PC-9 (cell line): ENCODE data around the gene CSF1. TPM values are rescaled to one million over a fixed set of nuclear protein-coding genes. Genes with fewer than 3 reads are reported as not detected.

Source experiments
- BruUV-seq: library from RNA; stranded (reverse); fragments of 400-500 nt; replicated peaks from 2 replicates; lab custom pipeline; 2021; lab: Mats Ljungman, UMichigan
- CTCF ChIA-PET: fragments of 300-600 bp; sonication (Branson Sonifier 250); formaldehyde crosslinking; loops from one replicate; lab custom pipeline; 2022; ENCODE audit warnings: antibody characterized with exemption; lab: Charles Lee
- POLR2A ChIA-PET: fragments of 300-600 bp; sonication (Branson Sonifier 250); formaldehyde crosslinking; loops from one replicate; lab custom pipeline; 2022; ENCODE audit warnings: antibody characterized with exemption; ENCODE audit not compliant: unreplicated experiment; lab: Charles Lee
- DNase-seq, 2 experiments: peaks; one replicate each; pipeline versions ENCODE4 v3.0.0 to v3.0.0-alpha.2; 2015 to 2022; ENCODE audit warnings: mixed read lengths in 1 of 2
- H2AFZ ChIP-seq: fragments of 200-600 bp; sonication (generic); 2 replicates; pipeline ENCODE4 v1.8.1; 2017; ENCODE audit warnings: antibody characterized with exemption
- H3F3A ChIP-seq: fragments of 200-600 bp; sonication (generic); 2 replicates; pipeline ENCODE4 v1.8.1; 2017; ENCODE audit warnings: antibody characterized with exemption, mild to moderate bottlenecking, low read depth; ENCODE audit not compliant: insufficient read depth
- H3K27ac ChIP-seq: fragments of 200-600 bp; sonication (generic); 2 replicates; pipeline ENCODE4 v1.6.1; 2016; ENCODE audit warnings: mixed run types
- H3K27me3 ChIP-seq: fragments of 200-600 bp; sonication (generic); 2 replicates; pipeline ENCODE4 v1.6.1; 2016; ENCODE audit warnings: low read depth, mixed run types; ENCODE audit not compliant: insufficient read depth
- H3K36me3 ChIP-seq: fragments of 200-600 bp; sonication (generic); 2 replicates; pipeline ENCODE4 v1.6.1; 2016; ENCODE audit warnings: low read depth, mixed run types
- H3K4me1 ChIP-seq: fragments of 200-600 bp; sonication (generic); replicated peaks from 2 replicates; pipeline ENCODE4 v1.6.1; 2016; ENCODE audit warnings: mixed run types; ENCODE audit not compliant: insufficient read depth
- H3K4me2 ChIP-seq: fragments of 200-600 bp; sonication (generic); 2 replicates; pipeline ENCODE4 v1.6.1; 2017; ENCODE audit warnings: mixed run types
- H3K4me3 ChIP-seq: fragments of 200-600 bp; sonication (generic); 2 replicates; pipeline ENCODE4 v1.6.1; 2016; ENCODE audit warnings: mixed run types
- H3K79me2 ChIP-seq: fragments of 200-600 bp; sonication (generic); 2 replicates; pipeline ENCODE4 v1.6.1; 2017; ENCODE audit warnings: low read depth, mixed run types
- H3K9me2 ChIP-seq: fragments of 200-600 bp; sonication (generic); 2 replicates; pipeline ENCODE4 v1.8.1; 2017; ENCODE audit warnings: mild to moderate bottlenecking; ENCODE audit not compliant: insufficient read depth
- H3K9me3 ChIP-seq: fragments of 200-600 bp; sonication (generic); 2 replicates; pipeline ENCODE4 v1.8.1; 2016; ENCODE audit warnings: low read depth; ENCODE audit not compliant: insufficient read depth
- H4K20me1 ChIP-seq: fragments of 200-600 bp; sonication (generic); 2 replicates; pipeline ENCODE4 v1.8.1; 2017; ENCODE audit not compliant: insufficient read depth
- CTCF ChIP-seq: fragments of 200-600 bp; sonication (generic); conservative IDR thresholded peaks from 2 replicates; pipeline ENCODE4 v1.6.1; 2017; ENCODE audit warnings: mixed run types, antibody characterized with exemption, mild to moderate bottlenecking, moderate library complexity
- EZH2 ChIP-seq: fragments of 200-600 bp; sonication (generic); IDR thresholded peaks from 2 replicates; pipeline ENCODE4 v1.8.0; 2017; ENCODE audit warnings: antibody characterized with exemption, low read depth
- intact Hi-C: fragments of 100-400 bp; cut with micrococcal nuclease; formaldehyde crosslinking; loops from one replicate; pipeline ENCODE4 v1.10.0; 2022; ENCODE audit not compliant: unreplicated experiment
- total RNA-seq: library from RNA; stranded (reverse); gene quantifications from 2 replicates; pipeline ENCODE4 v1.2.3, GENCODE V29; 2021

Gene CSF1
- total RNA-seq, 1 experiment from 2014 or later: 29.8 TPM

- Histone ChIP-seq H3K4me3 (peak overlapping the region; percentile 16; the same call in 1 of the 2 replicates), H3K4me1 (peaks cover 57% of the 10 kb centered on the region), H3K27ac (peak overlapping the region; percentile 97), H3K36me3 (no peaks in the 10 kb centered on the region), H3K9me2 (no peaks in the 10 kb centered on the region), H3K27me3 (no peaks in the 10 kb centered on the region), H3K9me3 (no peaks in the 10 kb centered on the region), H3K79me2 (no peaks in the 10 kb centered on the region), H2AFZ (peak overlapping the region; percentile 65; the same call in 1 of the 2 replicates), H3F3A (peaks cover 52% of the 10 kb centered on the region), H3K4me2 (peak overlapping the region; percentile 65), H4K20me1 (no peaks in the 10 kb centered on the region)
- intact Hi-C loops: loop anchor here (2.0 kb wide), 1 partner anchor 14 kb away; no protein-coding TSS in a partner anchor
- TF ChIP-seq CTCF (no peak), EZH2 (no peak)
- no peak for DNase-seq
- BruUV-seq: no TSS peak
- ChIA-PET POLR2A (interaction anchor here (0.5 kb wide), 1 partner anchor 19 kb away, joined by 15 read pairs; no protein-coding TSS in a partner anchor), CTCF (interaction anchor here (1.8 kb wide), 1 partner anchor 19 kb away, joined by 7 read pairs; no protein-coding TSS in a partner anchor)
These were observed 50.1 kb downstream of the CSF1 start for GRCh38 chr1:109960745-109961094.

GRCh38 chr1:109963864-109964263, 53.2 kb downstream of the CSF1 start:
- intact Hi-C loops: no loop called here
- TF ChIP-seq EZH2 (no peak), CTCF (no peak)
- Histone ChIP-seq H3K4me2 (no peak overlapping the region), H3K9me3 (no peaks in the 10 kb centered on the region; the same call in 1 of the 2 replicates), H2AFZ (no peak overlapping the region), H3K79me2 (no peaks in the 10 kb centered on the region), H3K36me3 (no peaks in the 10 kb centered on the region), H3F3A (peaks cover 36% of the 10 kb centered on the region), H4K20me1 (no peaks in the 10 kb centered on the region), H3K4me3 (no peak overlapping the region), H3K9me2 (no peaks in the 10 kb centered on the region), H3K27me3 (no peaks in the 10 kb centered on the region), H3K4me1 (peaks cover 40% of the 10 kb centered on the region), H3K27ac (no peak overlapping the region)
- ChIA-PET POLR2A (no interaction called here), CTCF (no interaction called here)
- BruUV-seq: no TSS peak
- no peak for DNase-seq

DNA sequence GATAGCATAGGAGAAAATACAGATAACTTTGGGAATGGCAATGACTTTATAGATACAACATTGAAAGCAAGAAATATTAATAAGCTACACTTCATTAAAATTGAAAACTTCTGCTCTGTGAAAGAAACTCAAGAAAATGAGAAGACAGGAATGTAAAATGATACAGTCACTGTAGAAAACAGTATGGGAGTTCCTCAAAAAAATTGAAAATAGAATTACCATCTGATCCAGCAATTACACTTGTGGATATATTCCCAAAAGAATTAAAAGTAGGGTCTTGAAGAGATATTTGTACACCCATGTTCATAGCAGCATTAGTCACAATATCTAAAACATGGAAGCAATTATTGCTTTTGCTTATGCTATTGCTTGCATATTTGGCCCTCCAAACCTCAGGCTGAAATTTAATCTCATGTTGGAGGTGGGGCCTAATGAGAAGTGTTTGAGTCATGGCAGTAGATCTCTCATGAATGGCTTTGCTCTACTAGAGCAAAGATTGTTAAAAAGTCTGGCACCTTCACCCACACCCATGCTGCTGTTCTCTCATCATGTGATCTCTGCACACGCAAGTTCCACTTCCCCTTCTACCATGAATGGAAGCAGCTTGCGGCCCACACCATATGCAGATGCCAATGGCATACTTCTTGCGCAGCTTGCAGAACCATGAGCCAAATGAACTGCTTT, 58.6 kb downstream of the CSF1 start:
- H3K79me2 ChIP-seq: no peaks in the 10 kb centered on the region
- ChIA-PET POLR2A (no interaction called here), CTCF (no interaction called here)
- peaks cover 7% of the 10 kb centered on the region for H3K9me3 ChIP-seq
- no peak overlapping the region for H2AFZ ChIP-seq
- H3F3A ChIP-seq: peaks cover 5% of the 10 kb centered on the region
- H3K9me2 ChIP-seq: no peaks in the 10 kb centered on the region
- TF ChIP-seq CTCF (no peak), EZH2 (no peak)
- H3K27ac ChIP-seq: peak overlapping the region; percentile 22; the same call in 1 of the 2 replicates
- H3K4me2 ChIP-seq: peak overlapping the region; percentile 0; the same call in 1 of the 2 replicates
- no peaks in the 10 kb centered on the region for H3K27me3 ChIP-seq
- H3K36me3 ChIP-seq: no peaks in the 10 kb centered on the region
- H3K4me3 ChIP-seq: no peak overlapping the region
- no peak for DNase-seq
- intact Hi-C loops: no loop called here
- BruUV-seq: no TSS peak
- no peaks in the 10 kb centered on the region for H4K20me1 ChIP-seq
- peaks cover 19% of the 10 kb centered on the region for H3K4me1 ChIP-seq
